LNCaP clone FGC (cell line): ENCODE measurements around the gene LHX8.
"Not testable (repeated sequence)": the region's sequence is repeated elsewhere in the genome, so short reads cannot be mapped to it uniquely, and the experiment has no call there.

Source experiments
- DNase-seq: peaks from one replicate; pipeline ENCODE4 v3.0.0-alpha.2; 2011; ENCODE audit warnings: low read depth
- H3K4me3 ChIP-seq: 2 replicates; pipeline ENCODE4 v1.5.1; 2011; ENCODE audit warnings: mild to moderate bottlenecking, low read depth, low read length, control low read depth
- TF ChIP-seq, protein P1 (sequence below): IDR thresholded peaks from 2 replicates; pipeline ENCODE4 v1.5.1; 2012; ENCODE audit warnings: mild to moderate bottlenecking; ENCODE audit not compliant: control insufficient read depth, insufficient read depth; ENCODE audit errors: extremely low read depth

LHX8 gene

DNA sequence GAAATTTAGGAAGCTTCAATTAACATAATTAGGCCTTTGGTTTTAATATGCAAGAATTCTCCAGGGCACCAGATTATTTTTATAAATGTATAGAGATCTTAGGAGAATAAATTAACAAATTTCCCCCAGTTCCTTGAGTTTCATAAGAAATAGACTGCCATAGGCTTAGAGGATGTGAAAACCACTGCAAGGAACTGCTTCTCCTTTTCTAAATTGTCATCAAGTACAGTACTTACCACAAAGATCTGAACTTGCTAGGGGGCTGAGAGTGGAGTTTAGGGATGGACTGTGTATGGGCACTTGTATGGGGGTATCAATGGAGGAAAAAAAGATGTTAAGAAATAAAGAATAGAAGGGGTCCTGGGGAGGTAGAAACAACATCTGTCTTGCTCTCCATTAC, 31.1 kb downstream of the LHX8 start:
- no peak overlapping the region for H3K4me3 ChIP-seq
- DNase-seq = no peak
- TF ChIP-seq, protein P1, sequence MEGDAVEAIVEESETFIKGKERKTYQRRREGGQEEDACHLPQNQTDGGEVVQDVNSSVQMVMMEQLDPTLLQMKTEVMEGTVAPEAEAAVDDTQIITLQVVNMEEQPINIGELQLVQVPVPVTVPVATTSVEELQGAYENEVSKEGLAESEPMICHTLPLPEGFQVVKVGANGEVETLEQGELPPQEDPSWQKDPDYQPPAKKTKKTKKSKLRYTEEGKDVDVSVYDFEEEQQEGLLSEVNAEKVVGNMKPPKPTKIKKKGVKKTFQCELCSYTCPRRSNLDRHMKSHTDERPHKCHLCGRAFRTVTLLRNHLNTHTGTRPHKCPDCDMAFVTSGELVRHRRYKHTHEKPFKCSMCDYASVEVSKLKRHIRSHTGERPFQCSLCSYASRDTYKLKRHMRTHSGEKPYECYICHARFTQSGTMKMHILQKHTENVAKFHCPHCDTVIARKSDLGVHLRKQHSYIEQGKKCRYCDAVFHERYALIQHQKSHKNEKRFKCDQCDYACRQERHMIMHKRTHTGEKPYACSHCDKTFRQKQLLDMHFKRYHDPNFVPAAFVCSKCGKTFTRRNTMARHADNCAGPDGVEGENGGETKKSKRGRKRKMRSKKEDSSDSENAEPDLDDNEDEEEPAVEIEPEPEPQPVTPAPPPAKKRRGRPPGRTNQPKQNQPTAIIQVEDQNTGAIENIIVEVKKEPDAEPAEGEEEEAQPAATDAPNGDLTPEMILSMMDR = no peak

DNA sequence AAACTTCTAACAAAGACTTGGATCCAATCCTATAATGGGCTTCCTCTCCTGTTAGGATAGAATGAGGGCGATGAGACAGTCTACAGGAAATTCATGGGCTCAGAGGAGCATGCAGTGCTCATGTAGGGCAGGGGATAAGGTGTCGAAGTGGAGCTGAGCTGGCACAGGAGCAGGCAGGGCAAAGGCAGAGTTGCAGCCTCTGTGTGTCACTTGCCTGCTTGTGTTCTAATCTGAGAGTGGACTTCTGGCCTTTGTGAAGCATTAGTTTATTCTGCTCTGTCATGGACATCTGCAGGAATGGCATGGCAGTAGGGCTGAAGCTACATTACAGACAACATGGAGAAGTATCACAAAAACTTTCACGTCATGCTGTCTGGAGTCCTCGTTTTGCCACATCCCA, 32.6 kb downstream of the LHX8 start:
- TF ChIP-seq, protein P1 = no peak
- no peak for DNase-seq
- no peak overlapping the region for H3K4me3 ChIP-seq

GRCh38 chr1:75170011-75170410, 35.8 kb downstream of the LHX8 start:
- TF ChIP-seq, protein P1 = no peak
- no peak for DNase-seq
- no peak overlapping the region for H3K4me3 ChIP-seq

- no peak for DNase-seq
- H3K4me3 ChIP-seq = no peak overlapping the region
- TF ChIP-seq, protein P1 = no peak
Measured at GRCh38 chr1:75170981-75171380, 36.8 kb downstream of the LHX8 start.

GRCh38 chr1:75171876-75172275, 37.7 kb downstream of the LHX8 start:
- no peak overlapping the region for H3K4me3 ChIP-seq
- TF ChIP-seq, protein P1 = no peak
- DNase-seq = no peak

GRCh38 chr1:75172556-75172955, 38.4 kb downstream of the LHX8 start:
- DNase-seq = no peak
- TF ChIP-seq, protein P1 = no peak
- H3K4me3 ChIP-seq = no peak overlapping the region

DNA sequence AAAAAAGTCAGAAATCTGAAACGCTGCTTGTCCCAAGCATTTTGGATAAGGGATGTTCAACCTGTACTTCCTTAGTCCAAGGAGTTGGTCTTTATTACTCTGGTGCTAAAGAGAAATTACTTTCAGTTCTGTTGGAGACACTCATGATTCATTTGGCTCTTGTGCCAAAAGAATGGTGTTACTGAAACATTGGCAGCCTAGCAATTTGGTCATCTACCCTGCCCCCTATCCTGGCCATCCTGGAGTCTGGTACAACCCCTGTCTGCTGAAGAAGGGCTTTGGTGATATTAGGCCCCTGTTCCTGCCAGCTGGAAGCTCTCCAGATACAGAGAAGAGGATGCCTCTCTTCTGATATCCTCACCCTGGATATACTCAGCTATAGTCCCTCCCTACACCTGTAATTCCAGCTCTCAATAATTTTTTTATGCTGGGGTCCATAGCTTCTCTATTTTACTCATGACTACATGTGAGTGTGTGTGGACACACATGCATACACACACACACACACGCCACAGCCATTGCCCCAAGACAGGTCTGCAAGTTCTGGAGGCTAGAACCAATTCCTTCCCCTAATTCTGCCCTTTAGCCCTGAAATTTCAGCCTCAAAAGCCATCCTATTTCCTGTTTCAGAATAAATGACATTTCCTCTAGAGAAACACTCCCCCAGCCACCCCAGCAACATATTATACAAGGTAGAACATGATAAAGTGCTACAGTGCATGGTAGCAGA, 40.0 kb downstream of the LHX8 start:
- TF ChIP-seq, protein P1 = no peak
- no peak overlapping the region for H3K4me3 ChIP-seq
- no peak for DNase-seq

GRCh38 chr1:75181214-75181955, 47.2 kb downstream of the LHX8 start:
- H3K4me3 ChIP-seq, DNase-seq: not testable (repeated sequence)
